Keratinocyte (primary cell): ENCODE results near the gene NOP9. TPM values are rescaled to one million over a fixed set of nuclear protein-coding genes. Genes with fewer than 3 reads are reported as not detected.

ENCODE experiments used
- DNase-seq: peaks from one replicate; pipeline ENCODE4 v3.0.0-alpha.2; 2011; ENCODE audit warnings: low read depth, missing footprints, low spot score
- FAIRE-seq: peaks from 2 replicates; lab custom pipeline; 2011; peaks lifted over from hg19 to GRCh38; lab: Jason Lieb, UNC
- H2AFZ ChIP-seq: 2 replicates; pipeline ENCODE4 v1.6.0; 2012; ENCODE audit warnings: low read length, control low read depth, inconsistent platforms; ENCODE audit not compliant: control insufficient read depth
- H3K27ac ChIP-seq: 2 replicates; pipeline ENCODE4 v1.5.1; 2011; ENCODE audit warnings: low read length; ENCODE audit not compliant: control insufficient read depth, insufficient read depth
- H3K27me3 ChIP-seq: 3 replicates; pipeline ENCODE4 v1.6.0; 2011; ENCODE audit warnings: low read length; ENCODE audit not compliant: control insufficient read depth, insufficient read depth; ENCODE audit errors: extremely low read depth
- H3K36me3 ChIP-seq, 2 experiments: 2 replicates in 1 of 2; 3 replicates in 1 of 2; pipeline ENCODE4 v1.5.1; 2011; ENCODE audit warnings: low read length in 2 of 2, mild to moderate bottlenecking in 1 of 2; ENCODE audit not compliant: control insufficient read depth in 2 of 2, insufficient read depth in 2 of 2; ENCODE audit errors: extremely low read depth in 1 of 2
- H3K4me1 ChIP-seq: 3 replicates; pipeline ENCODE4 v1.5.1; 2011; ENCODE audit warnings: low read length; ENCODE audit not compliant: control insufficient read depth, insufficient read depth; ENCODE audit errors: extremely low read depth
- H3K4me2 ChIP-seq: 3 replicates; pipeline ENCODE4 v1.6.0; 2011; ENCODE audit warnings: low read depth, low read length; ENCODE audit not compliant: control insufficient read depth, insufficient read depth; ENCODE audit errors: extremely low read depth
- H3K4me3 ChIP-seq, 3 experiments: fragments of 200-600 bp in 1 of 3; sonication (generic) in 1 of 3; 2 replicates in 2 of 3; 3 replicates in 1 of 3; pipeline ENCODE4 v1.5.1; 2011 to 2016; ENCODE audit warnings: low read length in 3 of 3, mild to moderate bottlenecking in 3 of 3, control low read depth in 2 of 3, inconsistent platforms in 1 of 3, low read depth in 1 of 3, mixed read lengths in 1 of 3, mixed run types in 1 of 3, moderate library complexity in 1 of 3; ENCODE audit not compliant: control insufficient read depth in 2 of 3, insufficient read depth in 2 of 3; ENCODE audit errors: extremely low read depth in 1 of 3
- H3K79me2 ChIP-seq: 2 replicates; pipeline ENCODE4 v1.6.0; 2012; ENCODE audit warnings: low read length; ENCODE audit not compliant: control insufficient read depth, insufficient read depth
- H3K9ac ChIP-seq: 3 replicates; pipeline ENCODE4 v1.6.0; 2011; ENCODE audit warnings: low read length; ENCODE audit not compliant: control insufficient read depth, insufficient read depth; ENCODE audit errors: extremely low read depth
- H3K9me1 ChIP-seq: 3 replicates; pipeline ENCODE4 v1.6.0; 2011; ENCODE audit warnings: low read length; ENCODE audit not compliant: control insufficient read depth, insufficient read depth; ENCODE audit errors: extremely low read depth
- H3K9me3 ChIP-seq: 2 replicates; pipeline ENCODE4 v1.5.1; 2012; ENCODE audit warnings: low read depth, low read length; ENCODE audit not compliant: control insufficient read depth
- H4K20me1 ChIP-seq: 3 replicates; pipeline ENCODE4 v1.6.0; 2011; ENCODE audit warnings: low read length; ENCODE audit not compliant: control insufficient read depth, insufficient read depth; ENCODE audit errors: extremely low read depth
- CTCF ChIP-seq, 3 experiments: IDR thresholded peaks in 1 of 3; conservative IDR thresholded peaks in 1 of 3; optimal IDR thresholded peaks in 1 of 3; 2 replicates in 2 of 3; 3 replicates in 1 of 3; pipeline versions ENCODE3 to v1.5.1; 2011; ENCODE audit warnings: low read length in 3 of 3, mild to moderate bottlenecking in 3 of 3, moderate library complexity in 2 of 3, control low read depth in 1 of 3, inconsistent platforms in 1 of 3; ENCODE audit not compliant: insufficient read depth in 2 of 3; ENCODE audit errors: extremely low read depth in 1 of 3
- EZH2 ChIP-seq: IDR thresholded peaks from one replicate; pipeline ENCODE4 v1.6.1; 2012; ENCODE audit warnings: inconsistent platforms, mild to moderate bottlenecking, low read length, moderate library complexity
- dilution Hi-C: fragments of 300-500 bp; cut with MboI; formaldehyde crosslinking; loops from one replicate; pipeline ENCODE4 v1.7.0; 2020; ENCODE audit warnings: low sequenced_read_pairs; ENCODE audit not compliant: extremely low pct_ligation_motif_present
- polyA plus RNA-seq, 5 experiments: library from polyadenylated mRNA; depleted of rRNA in 3 of 5; stranded (reverse) in 3 of 5; stranded (forward) in 1 of 5; unstranded in 1 of 5; fragments of >200 nt; gene quantifications; 1 replicate in 1 of 5; 2 replicates in 3 of 5; 3 replicates in 1 of 5; pipeline versions ENCODE4 v1.2.1 to v1.2.3, GENCODE V29; 2011 to 2012; ENCODE audit warnings: missing spikeins in 2 of 5, low read depth in 1 of 5, low replicate concordance in 1 of 5

Gene NOP9
- polyA plus RNA-seq, 1 donor (not counting 4 experiments of a cell fraction or from before 2014, with no cell fraction given): 19.9 TPM

GRCh38 chr14:24255438-24255837, 44.2 kb upstream of the NOP9 start:
- no peak for DNase-seq
- H3K4me3 ChIP-seq: no peak overlapping the region
- peaks cover 13% of the 10 kb centered on the region for H3K4me1 ChIP-seq
- no peaks in the 10 kb centered on the region for H3K9me1 ChIP-seq
- H3K9ac ChIP-seq: no peak overlapping the region
- TF ChIP-seq CTCF (optimal IDR thresholded peaks at IDR 0.05 in 1 of 3, IDR thresholded peaks at IDR 0.05 in 1 of 3, conservative IDR thresholded peaks at IDR 0.05 in 1 of 3; ENCODE audit: extremely low read depth in 1 of 3, insufficient read depth in 2 of 3, low read length in 3 of 3) (no peak), EZH2 (no peak)
- H3K27me3 ChIP-seq: no peaks in the 10 kb centered on the region
- FAIRE-seq: no peak
- no peak overlapping the region for H2AFZ ChIP-seq
- no peaks in the 10 kb centered on the region for H3K79me2 ChIP-seq
- dilution Hi-C loops: no loop called here
- H3K36me3 ChIP-seq: peaks cover 18 to 25% of the 10 kb centered on the region in 2 experiments
- no peak overlapping the region for H3K27ac ChIP-seq
- no peak overlapping the region for H3K4me2 ChIP-seq
- no peaks in the 10 kb centered on the region for H3K9me3 ChIP-seq
- no peaks in the 10 kb centered on the region for H4K20me1 ChIP-seq

DNA sequence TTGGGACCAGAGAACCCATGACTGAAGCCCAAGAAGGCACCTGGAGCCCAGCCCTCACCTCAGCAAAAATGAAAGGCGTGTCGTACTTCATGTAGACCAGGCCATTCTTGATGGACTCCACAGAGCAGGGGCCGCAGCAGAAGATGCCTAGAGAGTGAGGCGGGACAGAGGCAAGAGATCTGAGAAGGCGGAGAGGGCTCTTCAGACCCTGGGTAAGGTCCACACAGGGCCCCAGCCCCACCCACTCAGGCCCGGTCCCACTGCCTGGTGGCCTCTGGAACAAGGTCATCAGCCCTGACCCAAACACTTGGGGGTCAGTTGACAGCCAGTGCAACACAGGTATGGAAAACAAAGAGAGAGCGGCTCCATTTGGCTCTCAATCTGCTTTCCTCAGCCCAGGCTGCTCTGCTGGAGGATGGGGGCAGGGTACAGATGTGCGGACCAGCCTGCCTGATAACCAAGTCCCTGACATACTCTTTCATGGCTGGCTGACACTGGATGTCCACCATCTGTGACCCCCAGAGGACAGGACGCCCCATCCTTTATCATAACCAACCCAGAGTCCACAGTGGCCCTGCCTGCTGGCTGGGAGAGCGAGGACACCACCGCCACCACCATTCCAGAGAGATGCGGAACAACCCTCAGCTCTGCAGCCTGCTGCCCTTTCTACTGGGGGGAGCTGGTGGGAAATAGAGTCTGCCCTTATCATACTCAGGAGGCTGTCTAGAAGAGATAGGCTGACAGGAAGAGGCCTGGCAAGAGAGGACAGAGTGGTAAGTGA, 43.5 kb upstream of the NOP9 start:
- Histone ChIP-seq H3K79me2 (no peaks in the 10 kb centered on the region), H3K36me3 (peaks cover 18 to 25% of the 10 kb centered on the region in 2 experiments)

More for the DNA sequence above, 43.5 kb upstream of the NOP9 start:
- H4K20me1 ChIP-seq: no peaks in the 10 kb centered on the region
- dilution Hi-C loops: no loop called here
- no peak overlapping the region for H3K27ac ChIP-seq
- DNase-seq (no peak), FAIRE-seq (no peak)
- H3K9ac ChIP-seq: no peak overlapping the region
- H2AFZ ChIP-seq: no peak overlapping the region
- H3K27me3 ChIP-seq: no peaks in the 10 kb centered on the region
- TF ChIP-seq EZH2: no peak
- no peak for TF ChIP-seq CTCF (optimal IDR thresholded peaks at IDR 0.05 in 1 of 3, IDR thresholded peaks at IDR 0.05 in 1 of 3, conservative IDR thresholded peaks at IDR 0.05 in 1 of 3; ENCODE audit: extremely low read depth in 1 of 3, insufficient read depth in 2 of 3, low read length in 3 of 3)
- H3K4me2 ChIP-seq: no peak overlapping the region
- peaks cover 13% of the 10 kb centered on the region for H3K4me1 ChIP-seq
- no peak overlapping the region for H3K4me3 ChIP-seq
- H3K9me3 ChIP-seq: no peaks in the 10 kb centered on the region
- no peaks in the 10 kb centered on the region for H3K9me1 ChIP-seq
